B cell (primary cell): Measurements from ENCODE around the gene CDCA7. TPM values are rescaled to one million over a fixed set of nuclear protein-coding genes. Genes with fewer than 3 reads are reported as not detected.

Source experiments
- ATAC-seq: fragments of 200-7000 bp; cut with Tn5 transposase; one replicate; pipeline ENCODE4 v1.10.0; 2021; ENCODE audit warnings: low read depth, mild to moderate bottlenecking, moderate number of reproducible peaks, moderate library complexity
- CTCF ChIA-PET: fragments of 350-600 bp; sonication (Branson Sonifier 250); formaldehyde crosslinking; loops from one replicate; lab custom pipeline; 2021; ENCODE audit warnings: antibody characterized with exemption, inconsistent platforms; lab: Charles Lee
- POLR2A ChIA-PET: fragments of 350-600 bp; sonication (Branson Sonifier 250); formaldehyde crosslinking; loops from one replicate; lab custom pipeline; 2021; ENCODE audit warnings: antibody characterized with exemption; lab: Charles Lee
- DNase-seq: peaks from one replicate; pipeline ENCODE4 v3.0.0; 2013
- H2AFZ ChIP-seq: 2 replicates; pipeline ENCODE4 v1.6.1; 2012; ENCODE audit warnings: mild to moderate bottlenecking, low read depth, low read length; ENCODE audit not compliant: insufficient read depth, poor library complexity, severe bottlenecking
- H3K27ac ChIP-seq, 2 donors: 1 replicate in 1 of 2; 2 replicates in 1 of 2; pipeline ENCODE4 v1.5.1; 2012 to 2013; ENCODE audit warnings: low read length in 2 of 2, mild to moderate bottlenecking in 2 of 2, moderate library complexity in 1 of 2
- H3K27me3 ChIP-seq, 4 experiments: fragments of 200-600 bp in 1 of 4; sonication (generic) in 1 of 4; replicated peaks in 1 of 4; 1 replicate in 2 of 4; 2 replicates in 2 of 4; pipeline versions ENCODE4 v1.6.1 to v1.7.0; 2013 to 2016; ENCODE audit warnings: low read length in 3 of 4, mild to moderate bottlenecking in 2 of 4, mixed read lengths in 1 of 4, moderate library complexity in 1 of 4; ENCODE audit not compliant: insufficient read depth in 4 of 4, control insufficient read depth in 3 of 4; ENCODE audit errors: control extremely low read depth in 1 of 4
- H3K36me3 ChIP-seq, 2 experiments: replicated peaks in 1 of 2; 1 replicate in 1 of 2; 2 replicates in 1 of 2; pipeline versions ENCODE4 v1.6.1 to v1.7.1; 2013; ENCODE audit warnings: low read length in 1 of 2; ENCODE audit not compliant: insufficient read depth in 2 of 2, control insufficient read depth in 1 of 2; ENCODE audit errors: control extremely low read depth in 1 of 2, extremely low read depth in 1 of 2
- H3K4me1 ChIP-seq, 2 donors: fragments of 200-600 bp in 1 of 2; sonication (generic) in 1 of 2; 1 replicate in 1 of 2; 2 replicates in 1 of 2; pipeline versions ENCODE4 v1.5.1 to v1.6.1; 2013 to 2017; ENCODE audit warnings: low read length in 2 of 2; ENCODE audit not compliant: control insufficient read depth in 2 of 2, insufficient read depth in 2 of 2
- H3K4me2 ChIP-seq: replicated peaks from 2 replicates; pipeline ENCODE3; 2012; ENCODE audit warnings: mild to moderate bottlenecking, low read depth, low read length; ENCODE audit not compliant: poor library complexity, severe bottlenecking
- H3K4me3 ChIP-seq, 5 experiments: fragments of 200-600 bp in 1 of 5; sonication (generic) in 1 of 5; 1 replicate in 3 of 5; 2 replicates in 2 of 5; pipeline versions ENCODE4 v1.5.1 to v1.7.0; 2011 to 2016; ENCODE audit warnings: low read length in 4 of 5, mild to moderate bottlenecking in 4 of 5, low read depth in 2 of 5, control low read depth in 1 of 5, moderate library complexity in 1 of 5; ENCODE audit not compliant: insufficient read depth in 1 of 5; ENCODE audit errors: control extremely low read depth in 1 of 5, extremely low read depth in 1 of 5
- H3K79me2 ChIP-seq: fragments of 200-600 bp; sonication (generic); one replicate; pipeline ENCODE4 v1.6.0; 2016; ENCODE audit warnings: low read length; ENCODE audit not compliant: control insufficient read depth, insufficient read depth
- H3K9ac ChIP-seq: fragments of 200-600 bp; sonication (generic); 2 replicates; pipeline ENCODE4 v1.6.1; 2017; ENCODE audit warnings: mild to moderate bottlenecking, low read length, moderate library complexity
- H3K9me3 ChIP-seq, 3 donors: one replicate each; pipeline versions ENCODE4 v1.6.1 to v1.7.1; 2013; ENCODE audit warnings: low read length in 2 of 3; ENCODE audit not compliant: control insufficient read depth in 2 of 3, insufficient read depth in 1 of 3; ENCODE audit errors: control extremely low read depth in 1 of 3
- H4K20me1 ChIP-seq: 2 replicates; pipeline ENCODE4 v1.6.0; 2012; ENCODE audit warnings: mild to moderate bottlenecking, low read length; ENCODE audit not compliant: insufficient read depth, control insufficient read depth, poor library complexity, severe bottlenecking
- H3K27ac Mint-ChIP-seq: one replicate; pipeline ENCODE4 v1.8.0; 2021; ENCODE audit warnings: mixed read lengths
- H3K27me3 Mint-ChIP-seq: one replicate; pipeline ENCODE4 v1.8.0; 2021; ENCODE audit warnings: mixed read lengths
- H3K4me1 Mint-ChIP-seq: one replicate; pipeline ENCODE4 v1.8.0; 2021; ENCODE audit warnings: mixed read lengths
- H3K4me3 Mint-ChIP-seq: one replicate; pipeline ENCODE4 v1.8.0; 2021; ENCODE audit warnings: mixed read lengths
- H3K9me3 Mint-ChIP-seq: one replicate; pipeline ENCODE4 v1.8.0; 2022; ENCODE audit warnings: mixed read lengths; ENCODE audit not compliant: insufficient read depth
- EZH2 ChIP-seq: IDR thresholded peaks from 2 replicates; pipeline ENCODE4 v1.6.1; 2012; ENCODE audit warnings: borderline replicate concordance, low read depth, mild to moderate bottlenecking, moderate library complexity, low read length; ENCODE audit not compliant: insufficient read depth, poor library complexity, severe bottlenecking
- WGBS: methylation state at CpG from one replicate; pipeline ENCODE4 v1.1.5; 2013; ENCODE audit warnings: missing lambda C conversion rate; ENCODE audit not compliant: insufficient coverage; 5-methylcytosine and 5-hydroxymethylcytosine counted together
- intact Hi-C: fragments of 100-400 bp; cut with micrococcal nuclease; formaldehyde crosslinking; loops from one replicate; pipeline ENCODE4 v1.10.0; 2022
- polyA plus RNA-seq: library from polyadenylated mRNA; depleted of rRNA; stranded (reverse); fragments of >200 nt; gene quantifications from 2 replicates; pipeline ENCODE4 v1.2.3, GENCODE V29; 2012
- total RNA-seq, 2 donors: library from RNA; stranded (reverse); fragments of 120-200 nt in 1 of 2; gene quantifications; 1 replicate in 1 of 2; 2 replicates in 1 of 2; pipeline versions ENCODE4 v1.2.3 to v1.2.4, GENCODE V29; 2013 to 2022
- TF ChIP-seq, protein P1 (sequence below): fragments of 200-600 bp; IDR thresholded peaks from one replicate; pipeline ENCODE4 v1.8.0; 2022; ENCODE audit warnings: antibody characterized with exemption, mild to moderate bottlenecking

Gene CDCA7
- total and polyA plus RNA-seq, 2 donors (not counting 1 experiment from before 2014, with no cell fraction given): 2.4 to 3.2 TPM

DNA sequence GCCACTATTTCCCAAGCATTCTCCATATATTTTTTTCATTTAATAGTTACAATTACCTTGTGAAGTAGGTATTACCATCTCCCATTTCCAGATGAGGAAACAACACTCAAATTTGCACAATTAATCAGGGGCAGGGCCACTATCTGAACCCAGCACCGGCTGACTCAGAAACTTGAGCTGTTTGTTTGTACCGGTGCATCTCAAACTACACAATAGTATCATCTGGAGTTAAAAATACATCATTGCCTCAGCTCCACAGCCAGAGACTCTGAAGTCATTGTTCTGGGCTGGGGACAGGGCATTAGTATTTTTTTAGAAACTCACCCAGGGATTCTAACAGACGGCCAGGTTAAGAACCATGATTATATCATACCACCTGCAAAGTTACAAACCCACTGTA is 55.9 kb downstream of the CDCA7 start:
- TF ChIP-seq, protein P1, sequence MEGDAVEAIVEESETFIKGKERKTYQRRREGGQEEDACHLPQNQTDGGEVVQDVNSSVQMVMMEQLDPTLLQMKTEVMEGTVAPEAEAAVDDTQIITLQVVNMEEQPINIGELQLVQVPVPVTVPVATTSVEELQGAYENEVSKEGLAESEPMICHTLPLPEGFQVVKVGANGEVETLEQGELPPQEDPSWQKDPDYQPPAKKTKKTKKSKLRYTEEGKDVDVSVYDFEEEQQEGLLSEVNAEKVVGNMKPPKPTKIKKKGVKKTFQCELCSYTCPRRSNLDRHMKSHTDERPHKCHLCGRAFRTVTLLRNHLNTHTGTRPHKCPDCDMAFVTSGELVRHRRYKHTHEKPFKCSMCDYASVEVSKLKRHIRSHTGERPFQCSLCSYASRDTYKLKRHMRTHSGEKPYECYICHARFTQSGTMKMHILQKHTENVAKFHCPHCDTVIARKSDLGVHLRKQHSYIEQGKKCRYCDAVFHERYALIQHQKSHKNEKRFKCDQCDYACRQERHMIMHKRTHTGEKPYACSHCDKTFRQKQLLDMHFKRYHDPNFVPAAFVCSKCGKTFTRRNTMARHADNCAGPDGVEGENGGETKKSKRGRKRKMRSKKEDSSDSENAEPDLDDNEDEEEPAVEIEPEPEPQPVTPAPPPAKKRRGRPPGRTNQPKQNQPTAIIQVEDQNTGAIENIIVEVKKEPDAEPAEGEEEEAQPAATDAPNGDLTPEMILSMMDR: no peak
- TF ChIP-seq EZH2: no peak
- no peak overlapping the region for H3K4me3 ChIP-seq
- no peak for DNase-seq
- no peaks in the 10 kb centered on the region for H3K9me3 Mint-ChIP-seq
- WGBS: 85% methylated on average over 2 of the region's 3 CpGs
- H3K27ac Mint-ChIP-seq: no peak overlapping the region
- no peaks in the 10 kb centered on the region for H3K36me3 ChIP-seq
- H3K79me2 ChIP-seq: no peaks in the 10 kb centered on the region
- H4K20me1 ChIP-seq: no peaks in the 10 kb centered on the region
- no peak for ATAC-seq
- H3K4me2 ChIP-seq: no peak overlapping the region
- ChIA-PET CTCF (interaction anchor here (1.9 to 2.0 kb wide), 2 partner anchors 8 to 10 kb away, joined by 4 to 6 read pairs; no protein-coding TSS in a partner anchor), POLR2A (no interaction called here)
- H3K4me1 ChIP-seq: no peaks in the 10 kb centered on the region
- no peaks in the 10 kb centered on the region for H3K9me3 ChIP-seq
- H3K4me1 Mint-ChIP-seq: no peaks in the 10 kb centered on the region
- peaks cover 0 to 14% (median 0%) of the 10 kb centered on the region in 4 experiments for H3K27me3 ChIP-seq
- no peak overlapping the region for H2AFZ ChIP-seq
- intact Hi-C loops: no loop called here
- no peak overlapping the region for H3K9ac ChIP-seq
- no peak overlapping the region for H3K4me3 Mint-ChIP-seq
- no peak overlapping the region for H3K27ac ChIP-seq
- peaks cover 25% of the 10 kb centered on the region for H3K27me3 Mint-ChIP-seq

DNA sequence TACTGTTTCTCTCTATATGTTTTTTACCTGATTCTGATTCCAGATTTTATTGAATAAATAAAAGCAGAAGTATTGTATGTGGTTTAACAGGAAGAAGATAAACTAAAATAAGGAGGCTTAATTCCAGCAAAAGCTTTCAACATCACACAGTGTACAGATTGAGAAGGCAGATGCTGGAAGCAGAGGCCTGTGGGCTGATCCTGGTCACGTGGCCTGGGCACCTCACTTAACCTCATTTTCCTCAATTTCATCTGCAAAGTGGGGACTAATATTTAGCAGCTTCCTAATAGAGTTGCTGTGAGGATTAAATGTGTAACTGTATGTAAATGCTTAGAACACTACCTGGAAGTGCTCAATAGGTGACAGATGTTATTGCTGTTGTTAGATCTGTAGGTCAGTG is 58.0 kb downstream of the CDCA7 start:
- DNase-seq (no peak), ATAC-seq (no peak)
- Mint-ChIP-seq H3K27ac (no peak overlapping the region), H3K4me3 (no peak overlapping the region), H3K27me3 (peaks cover 31% of the 10 kb centered on the region), H3K4me1 (no peaks in the 10 kb centered on the region), H3K9me3 (no peaks in the 10 kb centered on the region)
- intact Hi-C loops: no loop called here
- H2AFZ ChIP-seq: no peak overlapping the region
- no peaks in the 10 kb centered on the region for H3K79me2 ChIP-seq
- no peak overlapping the region for H3K4me3 ChIP-seq
- no peak overlapping the region for H3K9ac ChIP-seq
- H3K9me3 ChIP-seq: no peaks in the 10 kb centered on the region
- no CpG with 5 or more reads among the region's 1 CpG for whole genome bisulfite sequencing
- H4K20me1 ChIP-seq: no peaks in the 10 kb centered on the region
- H3K4me1 ChIP-seq: no peaks in the 10 kb centered on the region
- no peak overlapping the region for H3K4me2 ChIP-seq
- H3K27ac ChIP-seq: no peak overlapping the region
- POLR2A ChIA-PET: no interaction called here
- TF ChIP-seq, protein P1: no peak
- no peak for TF ChIP-seq EZH2
- H3K27me3 ChIP-seq: peaks cover 0 to 6% (median 0%) of the 10 kb centered on the region in 4 experiments
- CTCF ChIA-PET: interaction anchor here (2.2 kb wide), 1 partner anchor 10 kb away, joined by 6 read pairs; no protein-coding TSS in a partner anchor
- no peaks in the 10 kb centered on the region for H3K36me3 ChIP-seq
